ENCODE results near the gene SLC35E1. TPM values are rescaled to one million over a fixed set of nuclear protein-coding genes. Genes with fewer than 3 reads are reported as not detected.

SLC35E1 gene
- total RNA-seq, 2 donors from 2014 or later: 26.6 to 30.6 TPM

- Mint-ChIP-seq H3K27ac (peak overlapping the region; percentile 84), H3K9me3 (no peaks in the 10 kb centered on the region), H3K36me3 (ENCODE audit: low read depth) (peaks cover 47% of the 10 kb centered on the region), H3K4me3 (peak overlapping the region; percentile 86), H3K27me3 (ENCODE audit: insufficient read depth) (no peaks in the 10 kb centered on the region), H3K4me1 (peaks cover 16% of the 10 kb centered on the region)
- no peaks in the 10 kb centered on the region for H3K4me1 ChIP-seq (ENCODE audit: control insufficient read depth, insufficient read depth, low read length)
- 90 to 91% methylated on average over 11 to 12 of the region's 12 CpGs for WGBS, 2 experiments (ENCODE audit: insufficient coverage in 1 of 2, insufficient read length in 1 of 2)
- H3K9me3 ChIP-seq (ENCODE audit: control insufficient read depth, low read length): no peaks in the 10 kb centered on the region
- no peak for DNase-seq
- peaks cover 38% of the 10 kb centered on the region for H3K36me3 ChIP-seq (ENCODE audit: control insufficient read depth, insufficient read depth, low read length)
- peak overlapping the region; percentile 95 for H3K9ac ChIP-seq (ENCODE audit: extremely low read depth, low read length, poor library complexity, severe bottlenecking)
- no peak overlapping the region for H3K27ac ChIP-seq (ENCODE audit: low read depth, low read length)
- no peaks in the 10 kb centered on the region for H3K27me3 ChIP-seq (ENCODE audit: control insufficient read depth, insufficient read depth, low read length, poor library complexity, severe bottlenecking)
- no peak for TF ChIP-seq CTCF (conservative IDR thresholded peaks at IDR 0.05)
- H3K4me3 ChIP-seq (ENCODE audit: low read length): peak overlapping the region; percentile 93
Measured at GRCh38 chr19:16540948-16541347, 31.3 kb downstream of the SLC35E1 start.

DNA sequence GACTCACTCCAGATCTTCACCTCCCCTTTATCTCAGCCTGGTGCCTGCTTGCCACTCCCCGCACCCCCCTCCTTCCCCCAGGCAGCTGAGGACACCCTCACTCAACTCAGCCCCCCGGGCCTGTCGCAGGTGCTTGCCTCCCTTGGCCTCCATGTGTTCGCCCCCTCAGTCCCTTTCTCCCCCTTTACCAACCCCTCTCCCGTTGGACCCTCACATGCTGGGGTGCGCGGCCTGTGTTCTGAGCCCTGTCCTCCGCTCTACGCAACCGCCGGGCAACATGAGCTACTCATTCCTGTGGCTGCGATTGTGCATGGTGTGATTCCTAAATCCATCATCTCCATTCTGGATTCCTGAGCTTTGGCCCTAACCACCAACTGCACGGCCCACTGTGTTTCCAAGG lies 35.1 kb downstream of the SLC35E1 start:
- no peak overlapping the region for H3K27ac Mint-ChIP-seq
- WGBS, 2 experiments (ENCODE audit: insufficient coverage in 1 of 2, insufficient read length in 1 of 2): 95 to 98% methylated on average over 7 to 13 of the region's 13 CpGs
- no peak overlapping the region for H3K27ac ChIP-seq (ENCODE audit: low read depth, low read length)

GRCh38 chr19:16536130-16536529 lies 36.1 kb downstream of the SLC35E1 start:
- DNase-seq: no peak

More for the DNA sequence above, 35.1 kb downstream of the SLC35E1 start:
- no peaks in the 10 kb centered on the region for H3K4me1 ChIP-seq (ENCODE audit: control insufficient read depth, insufficient read depth, low read length)
- peaks cover 6% of the 10 kb centered on the region for H3K4me1 Mint-ChIP-seq
- peaks cover 71% of the 10 kb centered on the region for H3K36me3 ChIP-seq (ENCODE audit: control insufficient read depth, insufficient read depth, low read length)
- H3K4me3 ChIP-seq (ENCODE audit: low read length): no peak overlapping the region
- no peaks in the 10 kb centered on the region for H3K9me3 ChIP-seq (ENCODE audit: control insufficient read depth, low read length)
- no peak overlapping the region for H3K4me3 Mint-ChIP-seq
- H3K27me3 ChIP-seq (ENCODE audit: control insufficient read depth, insufficient read depth, low read length, poor library complexity, severe bottlenecking): no peaks in the 10 kb centered on the region
- no peaks in the 10 kb centered on the region for H3K9me3 Mint-ChIP-seq
- no peak for DNase-seq
- no peaks in the 10 kb centered on the region for H3K27me3 Mint-ChIP-seq (ENCODE audit: insufficient read depth)
- no peak for TF ChIP-seq CTCF (conservative IDR thresholded peaks at IDR 0.05)
- H3K9ac ChIP-seq (ENCODE audit: extremely low read depth, low read length, poor library complexity, severe bottlenecking): no peak overlapping the region
- H3K36me3 Mint-ChIP-seq (ENCODE audit: low read depth): peaks cover 71% of the 10 kb centered on the region

More at GRCh38 chr19:16536130-16536529, 36.1 kb downstream of the SLC35E1 start:
- Mint-ChIP-seq H3K4me3 (no peak overlapping the region), H3K36me3 (ENCODE audit: low read depth) (peaks cover 76% of the 10 kb centered on the region), H3K9me3 (no peaks in the 10 kb centered on the region), H3K27me3 (ENCODE audit: insufficient read depth) (no peaks in the 10 kb centered on the region), H3K4me1 (peaks cover 2% of the 10 kb centered on the region), H3K27ac (no peak overlapping the region)
- Histone ChIP-seq H3K36me3 (ENCODE audit: control insufficient read depth, insufficient read depth, low read length) (peaks cover 80% of the 10 kb centered on the region), H3K9ac (ENCODE audit: extremely low read depth, low read length, poor library complexity, severe bottlenecking) (no peak overlapping the region), H3K27me3 (ENCODE audit: control insufficient read depth, insufficient read depth, low read length, poor library complexity, severe bottlenecking) (no peaks in the 10 kb centered on the region), H3K27ac (ENCODE audit: low read depth, low read length) (no peak overlapping the region), H3K4me1 (ENCODE audit: control insufficient read depth, insufficient read depth, low read length) (no peaks in the 10 kb centered on the region), H3K9me3 (ENCODE audit: control insufficient read depth, low read length) (no peaks in the 10 kb centered on the region), H3K4me3 (ENCODE audit: low read length) (no peak overlapping the region)
- peak; percentile 32 for TF ChIP-seq CTCF (conservative IDR thresholded peaks at IDR 0.05)
- 93 to 100% methylated on average over 3 to 9 of the region's 9 CpGs for WGBS, 2 experiments (ENCODE audit: insufficient coverage in 1 of 2, insufficient read length in 1 of 2)
